A549 (cell line): ENCODE results near the gene CATSPER4. TPM values are rescaled to one million over a fixed set of nuclear protein-coding genes. Genes with fewer than 3 reads are reported as not detected.

Experiments
- BHLHE40 ChIP-seq: IDR thresholded peaks from 2 replicates; pipeline ENCODE4 v1.6.1; 2012; ENCODE audit warnings: low read depth, low read length, inconsistent platforms
- CBX8 ChIP-seq: fragments of 200-600 bp; sonication (generic); IDR thresholded peaks from 2 replicates; pipeline ENCODE4 v1.6.1; 2016
- CHD2 ChIP-seq: fragments of 150-350 bp; IDR thresholded peaks from 2 replicates; pipeline ENCODE4 v1.6.1; 2014; ENCODE audit warnings: low read length; ENCODE audit not compliant: partially characterized antibody
- CTCF ChIP-seq: fragments of >200 bp; sonication (Bioruptor Twin); formaldehyde crosslinking; IDR thresholded peaks from 3 replicates; pipeline ENCODE4 v1.5.1; 2016
- ELK1 ChIP-seq: fragments of 150-350 bp; IDR thresholded peaks from 2 replicates; pipeline ENCODE4 v1.6.1; 2014; ENCODE audit warnings: low read depth, mild to moderate bottlenecking, low read length
- FOSB ChIP-seq: fragments of 250-450 bp; sonication (Bioruptor Pico); IDR thresholded peaks from 2 replicates; pipeline ENCODE4 v1.5.0; 2020; ENCODE audit warnings: mild to moderate bottlenecking, moderate library complexity
- FOXS1 ChIP-seq: fragments of 250-450 bp; sonication (Bioruptor Pico); IDR thresholded peaks from 2 replicates; pipeline ENCODE4 v1.5.0; 2020; ENCODE audit warnings: mild to moderate bottlenecking, moderate library complexity
- HDAC2 ChIP-seq: fragments of 200-600 bp; sonication (generic); IDR thresholded peaks from 2 replicates; pipeline ENCODE4 v1.6.1; 2016
- JUN ChIP-seq, 2 experiments: fragments of >200 bp; sonication (Bioruptor Twin); formaldehyde crosslinking; IDR thresholded peaks; 2 replicates in 1 of 2; 3 replicates in 1 of 2; pipeline ENCODE4 v1.6.1; 2016 to 2017
- JUNB ChIP-seq: fragments of >200 bp; sonication (Bioruptor Twin); formaldehyde crosslinking; IDR thresholded peaks from 2 replicates; pipeline ENCODE4 v1.6.1; 2016
- KDM5A ChIP-seq: fragments of 200-600 bp; sonication (generic); IDR thresholded peaks from 2 replicates; pipeline ENCODE4 v1.6.1; 2016; ENCODE audit warnings: antibody characterized with exemption, mild to moderate bottlenecking
- MAFK ChIP-seq: fragments of 450-650 bp; IDR thresholded peaks from 2 replicates; pipeline ENCODE4 v1.6.1; 2014; ENCODE audit not compliant: partially characterized antibody
- NR3C1 ChIP-seq: fragments of >200 bp; sonication (Bioruptor Twin); formaldehyde crosslinking; IDR thresholded peaks from 3 replicates; pipeline ENCODE4 v1.6.1; 2017
- PHF8 ChIP-seq: fragments of 200-600 bp; sonication (generic); IDR thresholded peaks from 2 replicates; pipeline ENCODE4 v1.6.1; 2016; ENCODE audit warnings: low read depth, mild to moderate bottlenecking, antibody characterized with exemption, moderate library complexity, borderline replicate concordance
- REST ChIP-seq: fragments of 200-600 bp; sonication (generic); IDR thresholded peaks from 2 replicates; pipeline ENCODE4 v1.6.1; 2016; ENCODE audit warnings: antibody characterized with exemption, mild to moderate bottlenecking, moderate library complexity
- RFX5 ChIP-seq: fragments of 450-650 bp; IDR thresholded peaks from 2 replicates; pipeline ENCODE4 v1.7.1; 2014; ENCODE audit warnings: antibody characterized with exemption, mild to moderate bottlenecking, moderate library complexity
- SREBF2 ChIP-seq: fragments of 450-650 bp; IDR thresholded peaks from 2 replicates; pipeline ENCODE4 v1.6.1; 2014; ENCODE audit warnings: mild to moderate bottlenecking, moderate library complexity
- TFCP2L1 ChIP-seq: fragments of 250-450 bp; sonication (Bioruptor Pico); IDR thresholded peaks from 2 replicates; pipeline ENCODE4 v1.5.0; 2021; ENCODE audit warnings: mild to moderate bottlenecking
- ZNF302 ChIP-seq: fragments of 250-450 bp; sonication (Bioruptor Pico); IDR thresholded peaks from 2 replicates; pipeline ENCODE4 v1.9.0; 2021; ENCODE audit warnings: inconsistent platforms, mild to moderate bottlenecking, moderate library complexity
- polyA plus RNA-seq, 4 experiments: library from polyadenylated mRNA; depleted of rRNA in 3 of 4; stranded (reverse); fragments of >200 nt; fragmentation: RNase III in 1 of 4; extraction: RNeasy Plus Mini Kit Qiagen cat#74134 plus additional on column Dnase treatment in 1 of 4; gene quantifications; 2 replicates in 3 of 4; 3 replicates in 1 of 4; pipeline ENCODE4 v1.2.3, GENCODE V29; 2011 to 2017
- TF ChIP-seq, protein P1 (sequence below): fragments of 450-650 bp; IDR thresholded peaks from 2 replicates; pipeline ENCODE4 v1.6.1; 2014; ENCODE audit warnings: antibody characterized with exemption
- TF ChIP-seq, protein P2 (sequence below): IDR thresholded peaks from 2 replicates; pipeline ENCODE4 v1.6.1; 2012

CATSPER4 gene
- polyA plus RNA-seq, 2 of the 4 experiments (the other 2 are of a cell fraction): not detected

DNA sequence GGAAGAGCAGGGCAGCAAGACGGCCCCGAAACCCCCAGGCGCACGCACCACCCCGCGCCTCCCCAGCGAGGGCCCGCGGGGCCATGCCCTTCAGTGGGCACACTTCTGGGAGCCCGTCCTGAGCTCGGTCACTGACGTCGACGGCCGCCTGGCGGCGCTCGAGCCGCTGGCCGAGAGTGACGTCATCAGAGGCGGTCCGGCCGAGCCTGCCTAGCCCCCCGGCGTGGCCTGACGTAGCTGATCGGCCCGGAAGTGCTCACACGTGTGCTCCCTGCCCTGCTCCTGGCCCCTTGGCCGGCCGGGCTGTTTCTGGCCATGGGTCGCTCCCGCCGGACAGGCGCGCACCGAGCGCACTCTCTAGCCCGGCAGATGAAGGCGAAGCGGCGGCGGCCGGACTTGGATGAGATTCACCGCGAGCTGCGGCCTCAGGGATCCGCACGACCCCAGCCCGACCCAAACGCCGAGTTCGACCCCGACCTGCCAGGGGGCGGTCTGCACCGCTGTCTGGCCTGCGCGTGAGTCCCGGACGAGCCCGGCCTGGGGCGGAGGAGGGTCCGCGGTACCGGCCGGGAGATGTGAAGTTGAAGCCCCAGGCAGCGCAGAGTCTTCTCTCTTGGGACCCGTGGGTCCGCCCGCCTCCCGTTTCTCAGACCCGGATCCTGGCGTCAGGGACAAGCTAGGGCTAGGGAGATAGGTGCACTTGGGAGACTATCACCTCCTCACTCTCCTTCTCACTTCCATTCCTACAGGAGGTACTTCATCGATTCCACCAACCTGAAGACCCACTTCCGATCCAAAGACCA lies 20.5 kb upstream of the CATSPER4 start, which contains the start of gene ZNF593 (continued):
- TF ChIP-seq, protein P1, sequence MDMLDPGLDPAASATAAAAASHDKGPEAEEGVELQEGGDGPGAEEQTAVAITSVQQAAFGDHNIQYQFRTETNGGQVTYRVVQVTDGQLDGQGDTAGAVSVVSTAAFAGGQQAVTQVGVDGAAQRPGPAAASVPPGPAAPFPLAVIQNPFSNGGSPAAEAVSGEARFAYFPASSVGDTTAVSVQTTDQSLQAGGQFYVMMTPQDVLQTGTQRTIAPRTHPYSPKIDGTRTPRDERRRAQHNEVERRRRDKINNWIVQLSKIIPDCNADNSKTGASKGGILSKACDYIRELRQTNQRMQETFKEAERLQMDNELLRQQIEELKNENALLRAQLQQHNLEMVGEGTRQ: peak; percentile 38; the same call in 1 of the 2 replicates
- TF ChIP-seq FOSB (CRISPR knock-in tag): no peak
- TF ChIP-seq CHD2: no peak
- TF ChIP-seq CTCF: peak; percentile 77
- peak in 1 of 2 experiments; percentile 75; a peak in 2 of 5 replicates for TF ChIP-seq JUN (IDR thresholded peaks at IDR 0.05)
- TF ChIP-seq ZNF302 (CRISPR knock-in tag): no peak
- no peak for TF ChIP-seq KDM5A
- TF ChIP-seq CBX8: no peak
- no peak for TF ChIP-seq NR3C1
- TF ChIP-seq MAFK: no peak
- TF ChIP-seq FOXS1 (CRISPR knock-in tag): no peak
- TF ChIP-seq JUNB: no peak
- no peak for TF ChIP-seq TFCP2L1 (CRISPR knock-in tag)
- TF ChIP-seq BHLHE40: no peak
- no peak for TF ChIP-seq ELK1
- TF ChIP-seq, protein P2, sequence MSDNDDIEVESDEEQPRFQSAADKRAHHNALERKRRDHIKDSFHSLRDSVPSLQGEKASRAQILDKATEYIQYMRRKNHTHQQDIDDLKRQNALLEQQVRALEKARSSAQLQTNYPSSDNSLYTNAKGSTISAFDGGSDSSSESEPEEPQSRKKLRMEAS: peak; percentile 93
- TF ChIP-seq SREBF2: no peak
- TF ChIP-seq HDAC2: no peak
- TF ChIP-seq PHF8: peak; percentile 64; the same call in 1 of the 2 replicates
- TF ChIP-seq RFX5: 0 out of 2 replicates have a peak, but pooled peaks have one; percentile 43
- TF ChIP-seq REST: no peak
